RWPE2 (cell line): ENCODE measurements around the gene RNF151.

ENCODE experiments used
- ATAC-seq: fragments of 200-7000 bp; cut with Tn5 transposase; 3 replicates; pipeline ENCODE4 v1.9.1; 2021; ENCODE audit warnings: low read depth
- DNase-seq: peaks from one replicate; pipeline ENCODE4 v3.0.0-alpha.2; 2020; ENCODE audit warnings: low spot score
- H3K27ac ChIP-seq: fragments of 450-650 bp; 2 replicates; pipeline ENCODE4 v1.5.1; 2017; ENCODE audit warnings: mild to moderate bottlenecking; ENCODE audit not compliant: poor library complexity, severe bottlenecking
- H3K27me3 ChIP-seq: fragments of 250-450 bp; sonication (Bioruptor Pico); 2 replicates; pipeline ENCODE4 v1.5.1; 2021; ENCODE audit warnings: mild to moderate bottlenecking, moderate library complexity; ENCODE audit not compliant: insufficient read depth, poor library complexity, severe bottlenecking
- H3K36me3 ChIP-seq: fragments of 250-450 bp; sonication (Bioruptor Pico); 2 replicates; pipeline ENCODE4 v1.5.1; 2020; ENCODE audit warnings: low read depth, mild to moderate bottlenecking, moderate library complexity
- H3K4me1 ChIP-seq: fragments of 250-450 bp; sonication (Bioruptor Pico); 2 replicates; pipeline ENCODE4 v1.5.1; 2021; ENCODE audit warnings: mild to moderate bottlenecking, moderate library complexity; ENCODE audit not compliant: insufficient read depth, poor library complexity, severe bottlenecking
- H3K4me3 ChIP-seq: fragments of 250-450 bp; sonication (Bioruptor Pico); 2 replicates; pipeline ENCODE4 v1.5.1; 2021; ENCODE audit warnings: mild to moderate bottlenecking, moderate library complexity; ENCODE audit not compliant: severe bottlenecking
- H3K9me3 ChIP-seq: fragments of 250-450 bp; sonication (Bioruptor Pico); 2 replicates; pipeline ENCODE4 v1.5.1; 2021; ENCODE audit warnings: mild to moderate bottlenecking, moderate library complexity; ENCODE audit not compliant: severe bottlenecking
- CTCF ChIP-seq: fragments of 450-650 bp; IDR thresholded peaks from one replicate; pipeline ENCODE4 v1.5.1; 2017; ENCODE audit warnings: mild to moderate bottlenecking, moderate library complexity; ENCODE audit not compliant: poor library complexity, severe bottlenecking

Gene RNF151

GRCh38 chr16:1998852-1999801 is 32.5 kb downstream of the RNF151 start:
- H3K4me1 ChIP-seq: no peaks in the 10 kb centered on the region
- no peaks in the 10 kb centered on the region for H3K27me3 ChIP-seq
- DNase-seq (no peak), ATAC-seq (no peak)
- H3K4me3 ChIP-seq: no peak overlapping the region
- H3K27ac ChIP-seq: no peak overlapping the region
- no peaks in the 10 kb centered on the region for H3K9me3 ChIP-seq
- peaks cover 60% of the 10 kb centered on the region for H3K36me3 ChIP-seq
- no peak for TF ChIP-seq CTCF

GRCh38 chr16:1999866-2000514 is 33.3 kb downstream of the RNF151 start:
- H3K9me3 ChIP-seq: no peaks in the 10 kb centered on the region
- DNase-seq (no peak), ATAC-seq (no peak)
- no peak overlapping the region for H3K4me3 ChIP-seq
- H3K36me3 ChIP-seq: peaks cover 66% of the 10 kb centered on the region
- H3K4me1 ChIP-seq: no peaks in the 10 kb centered on the region
- no peak overlapping the region for H3K27ac ChIP-seq
- H3K27me3 ChIP-seq: no peaks in the 10 kb centered on the region
- no peak for TF ChIP-seq CTCF

- no peak overlapping the region for H3K27ac ChIP-seq
- ATAC-seq: no peak
- no peak overlapping the region for H3K4me3 ChIP-seq
- no peaks in the 10 kb centered on the region for H3K27me3 ChIP-seq
- H3K36me3 ChIP-seq: peaks cover 74% of the 10 kb centered on the region
- no peak for TF ChIP-seq CTCF
- H3K9me3 ChIP-seq: no peaks in the 10 kb centered on the region
- DNase-seq: no peak
- no peaks in the 10 kb centered on the region for H3K4me1 ChIP-seq
Measured at GRCh38 chr16:2001035-2001434, 34.4 kb downstream of the RNF151 start.

GRCh38 chr16:2001456-2002355 is 35.0 kb downstream of the RNF151 start:
- ATAC-seq (no peak), DNase-seq (no peak)
- no peak for TF ChIP-seq CTCF
- Histone ChIP-seq H3K27ac (no peak overlapping the region), H3K36me3 (peaks cover 76% of the 10 kb centered on the region), H3K4me1 (no peaks in the 10 kb centered on the region), H3K27me3 (no peaks in the 10 kb centered on the region), H3K4me3 (no peak overlapping the region), H3K9me3 (no peaks in the 10 kb centered on the region)
